ENCODE results near the gene DDX47. TPM values are rescaled to one million over a fixed set of nuclear protein-coding genes. Genes with fewer than 3 reads are reported as not detected.

The DDX47 gene
- total RNA-seq, 1 donor from 2014 or later = 45.1 TPM

GRCh38 chr12:12786351-12786705, 26.8 kb upstream of the DDX47 start:
- H3K9me3 ChIP-seq = no peaks in the 10 kb centered on the region
- no peaks in the 10 kb centered on the region for H3K27me3 ChIP-seq (ENCODE audit: low read depth)
- no peak for TF ChIP-seq CTCF (IDR thresholded peaks at IDR 0.05)
- peak overlapping the region; percentile 74 for H3K4me3 ChIP-seq
- no peaks in the 10 kb centered on the region for H3K36me3 ChIP-seq
- ATAC-seq (peak; percentile 6 to 39), DNase-seq (no peak)
- intact Hi-C loops (cut with DNase I) = no loop called here
- H3K27ac ChIP-seq = peak overlapping the region; percentile 89
- peaks cover 28% of the 10 kb centered on the region for H3K4me1 ChIP-seq

DNA sequence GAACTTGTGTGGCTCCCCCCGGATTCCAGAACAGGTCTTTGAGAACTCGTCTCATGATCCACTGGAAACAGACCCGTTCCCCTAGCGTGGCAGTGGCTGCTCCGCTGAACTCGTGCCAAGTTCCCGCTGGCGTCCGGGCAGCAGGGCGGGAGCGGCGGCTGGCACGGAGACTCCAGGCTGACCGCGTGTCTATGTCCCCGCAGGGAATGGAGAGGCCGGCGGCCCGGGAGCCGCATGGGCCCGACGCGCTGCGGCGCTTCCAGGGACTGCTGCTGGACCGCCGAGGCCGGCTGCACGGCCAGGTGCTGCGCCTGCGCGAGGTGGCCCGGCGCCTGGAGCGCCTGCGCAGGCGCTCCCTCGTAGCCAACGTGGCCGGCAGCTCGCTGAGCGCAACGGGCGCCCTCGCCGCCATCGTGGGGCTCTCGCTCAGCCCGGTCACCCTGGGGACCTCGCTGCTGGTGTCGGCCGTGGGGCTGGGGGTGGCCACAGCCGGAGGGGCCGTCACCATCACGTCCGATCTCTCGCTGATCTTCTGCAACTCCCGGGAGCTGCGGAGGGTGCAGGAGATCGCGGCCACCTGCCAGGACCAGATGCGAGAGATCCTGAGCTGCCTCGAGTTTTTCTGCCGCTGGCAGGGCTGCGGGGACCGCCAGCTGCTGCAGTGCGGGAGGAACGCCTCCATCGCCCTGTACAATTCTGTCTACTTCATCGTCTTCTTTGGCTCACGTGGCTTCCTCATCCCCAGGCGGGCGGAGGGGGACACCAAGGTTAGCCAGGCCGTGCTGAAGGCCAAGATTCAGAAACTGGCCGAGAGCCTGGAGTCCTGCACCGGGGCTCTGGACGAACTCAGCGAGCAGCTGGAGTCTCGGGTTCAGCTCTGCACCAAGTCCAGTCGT, 26.2 kb upstream of the DDX47 start:
- peak; percentile 87 for DNase-seq
- H3K36me3 ChIP-seq = no peaks in the 10 kb centered on the region
- no peaks in the 10 kb centered on the region for H3K9me3 ChIP-seq
- H3K4me3 ChIP-seq = peak overlapping the region; percentile 74
- H3K27me3 ChIP-seq (ENCODE audit: low read depth) = no peaks in the 10 kb centered on the region
- TF ChIP-seq CTCF (IDR thresholded peaks at IDR 0.05) = peak; percentile 35
- peak overlapping the region; percentile 89 for H3K27ac ChIP-seq
- peaks cover 28% of the 10 kb centered on the region for H3K4me1 ChIP-seq
- peak; percentile 97 for ATAC-seq
- intact Hi-C loops (cut with DNase I) = no loop called here

DNA sequence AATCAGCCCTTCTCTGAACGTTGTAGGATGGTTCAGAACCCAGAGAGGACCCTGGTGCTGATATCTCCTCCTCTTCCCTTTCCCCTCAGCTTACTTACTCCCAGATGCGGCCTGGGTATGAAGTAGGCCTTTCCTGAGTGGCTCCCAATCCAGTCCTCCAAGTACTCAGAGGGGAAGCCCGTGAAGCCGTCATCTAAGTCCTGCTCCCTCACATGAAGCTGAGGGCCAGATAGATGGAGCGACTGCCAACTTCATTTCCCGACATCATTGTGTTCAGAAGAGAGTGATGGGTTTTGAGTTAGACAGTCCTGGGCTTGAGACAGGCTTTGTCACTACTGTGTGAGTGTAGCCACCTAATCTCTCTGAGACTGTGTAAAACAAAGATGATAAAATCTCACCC, 25.0 kb upstream of the DDX47 start:
- DNase-seq (no peak), ATAC-seq (peak in 1 of 2 donors; percentile 2)
- Histone ChIP-seq H3K36me3 (no peaks in the 10 kb centered on the region), H3K9me3 (no peaks in the 10 kb centered on the region), H3K4me1 (peaks cover 28% of the 10 kb centered on the region), H3K27ac (peak overlapping the region; percentile 89), H3K4me3 (peak overlapping the region; percentile 74), H3K27me3 (ENCODE audit: low read depth) (no peaks in the 10 kb centered on the region)
- TF ChIP-seq CTCF (IDR thresholded peaks at IDR 0.05) = no peak
- intact Hi-C loops (cut with DNase I) = no loop called here

DNA sequence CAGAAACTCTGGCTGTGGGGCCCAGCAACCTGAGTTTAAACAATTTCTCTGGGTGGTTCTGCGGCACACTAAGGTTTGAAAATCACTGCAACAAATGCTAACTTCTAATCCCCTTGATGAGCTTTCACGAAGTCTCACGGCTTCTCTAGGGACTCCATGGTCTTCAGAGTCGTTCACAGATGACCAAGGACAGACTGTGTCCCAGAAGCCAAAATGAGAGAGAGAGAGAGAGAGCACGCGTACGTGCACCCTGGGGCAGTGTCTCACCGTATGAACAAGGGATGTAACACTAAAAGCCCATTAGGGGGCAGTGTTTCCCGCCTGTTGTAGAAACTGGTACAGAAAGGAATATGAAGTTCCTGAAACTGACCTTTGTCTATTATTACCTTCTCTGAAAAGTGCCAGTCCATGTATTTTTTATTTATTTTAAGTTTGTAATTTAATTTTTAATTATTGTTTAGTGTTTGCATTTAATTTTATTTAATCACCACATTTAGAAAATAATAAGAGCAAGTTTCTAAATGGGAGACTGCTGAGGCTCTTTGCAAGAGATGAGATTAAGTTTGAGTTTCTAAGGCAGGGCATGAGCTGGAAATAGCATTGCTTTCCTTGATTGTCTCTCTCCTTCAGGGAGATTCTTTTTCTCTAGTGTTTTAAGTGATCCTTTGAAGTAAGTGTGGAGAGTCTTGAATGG, 24.3 kb upstream of the DDX47 start:
- H3K27ac ChIP-seq = peak overlapping the region; percentile 89
- H3K36me3 ChIP-seq = no peaks in the 10 kb centered on the region
- ATAC-seq (peak; percentile 69 to 70), DNase-seq (no peak)
- H3K9me3 ChIP-seq = no peaks in the 10 kb centered on the region
- H3K4me3 ChIP-seq = no peak overlapping the region
- H3K27me3 ChIP-seq (ENCODE audit: low read depth) = no peaks in the 10 kb centered on the region
- peaks cover 28% of the 10 kb centered on the region for H3K4me1 ChIP-seq
- intact Hi-C loops (cut with DNase I) = no loop called here
- TF ChIP-seq CTCF (IDR thresholded peaks at IDR 0.05) = peak; percentile 85

DNA sequence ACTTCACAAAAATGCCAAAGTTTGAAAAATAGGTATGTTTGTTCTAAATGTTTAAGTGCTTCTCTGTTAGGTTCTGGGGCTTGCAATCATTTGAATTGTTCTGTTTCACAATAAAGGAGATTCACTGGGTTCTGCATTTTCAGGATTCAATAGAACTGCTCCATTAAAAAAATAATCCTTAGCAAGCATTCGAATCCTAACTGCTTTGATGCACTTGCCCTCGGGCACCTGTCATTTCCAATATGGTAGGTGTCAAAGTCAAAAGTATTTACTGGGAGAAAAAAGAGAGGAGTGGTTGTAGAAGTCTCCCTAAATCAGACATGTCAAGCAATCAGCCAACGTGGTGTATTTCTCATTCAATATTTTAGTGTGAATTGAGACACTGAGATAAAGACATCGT, 22.2 kb upstream of the DDX47 start:
- intact Hi-C loops (cut with DNase I) = no loop called here
- Histone ChIP-seq H3K27me3 (ENCODE audit: low read depth) (no peaks in the 10 kb centered on the region), H3K9me3 (no peaks in the 10 kb centered on the region), H3K36me3 (no peaks in the 10 kb centered on the region), H3K27ac (no peak overlapping the region), H3K4me1 (peaks cover 26% of the 10 kb centered on the region), H3K4me3 (no peak overlapping the region)
- TF ChIP-seq CTCF (IDR thresholded peaks at IDR 0.05) = no peak
- no peak for DNase-seq
- ATAC-seq = no peak

All from lower lobe of right lung (tissue), 2 donors.